ENCODE results near the gene CEP76. TPM values are rescaled to one million over a fixed set of nuclear protein-coding genes. Genes with fewer than 3 reads are reported as not detected.

Gene CEP76
- total and polyA plus RNA-seq, 2 donors (not counting 1 experiment from before 2014, with no cell fraction given): 5.3 to 10.0 TPM

DNA sequence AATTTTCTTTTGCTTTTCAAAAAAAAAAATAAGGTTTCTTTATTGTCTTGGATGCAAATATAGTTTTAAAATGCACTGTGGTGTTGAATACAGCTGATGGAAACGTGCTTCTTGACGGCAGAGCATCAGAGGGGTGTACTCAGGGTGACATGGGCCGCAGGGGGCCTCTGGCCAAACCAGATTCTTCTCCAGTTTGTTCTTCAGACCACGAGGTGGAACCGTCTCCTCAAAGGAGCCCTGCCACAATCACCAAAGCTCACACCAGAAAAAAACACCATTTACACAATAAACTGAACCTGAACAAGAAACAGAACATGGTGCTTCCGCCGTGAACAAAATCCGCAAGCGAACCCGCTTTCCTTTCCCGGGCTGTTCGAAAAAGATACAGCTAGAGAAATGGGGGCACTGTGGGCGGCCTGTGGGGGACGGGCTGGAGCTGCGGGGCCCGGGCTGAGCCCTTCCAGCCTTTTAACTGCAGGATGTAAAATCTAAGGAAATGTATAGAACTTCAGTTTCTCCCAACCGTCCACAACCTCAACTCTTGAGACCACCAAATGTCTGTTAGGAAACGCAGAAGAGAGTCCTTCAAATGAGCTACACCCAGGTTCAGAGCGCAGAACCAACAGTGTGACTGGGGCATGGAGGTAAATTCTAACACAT is 34.9 kb upstream of the CEP76 start:
- intact Hi-C loops (cut with micrococcal nuclease): no loop called here
- Mint-ChIP-seq H3K27me3 (no peaks in the 10 kb centered on the region), H3K27ac (no peak overlapping the region), H3K9me3 (ENCODE audit: insufficient read depth) (no peaks in the 10 kb centered on the region), H3K4me1 (no peaks in the 10 kb centered on the region), H3K4me3 (no peak overlapping the region)
- H3K4me3 ChIP-seq (ENCODE audit: control extremely low read depth in 1 of 5, extremely low read depth in 1 of 5, insufficient read depth in 1 of 5, low read depth in 2 of 5, low read length in 4 of 5): no peak overlapping the region
- no peaks in the 10 kb centered on the region for H3K36me3 ChIP-seq (replicated peaks in 1 of 2; ENCODE audit: control extremely low read depth in 1 of 2, control insufficient read depth in 1 of 2, extremely low read depth in 1 of 2, insufficient read depth in 2 of 2, low read length in 1 of 2)
- ChIA-PET POLR2A (no interaction called here), CTCF (interaction anchor here (1.2 to 1.9 kb wide), 2 partner anchors 10 to 197 kb away, joined by 3 to 11 read pairs; no protein-coding TSS in a partner anchor)
- no peak overlapping the region for H3K4me2 ChIP-seq (replicated peaks; ENCODE audit: low read depth, low read length, poor library complexity, severe bottlenecking)
- H2AFZ ChIP-seq (ENCODE audit: insufficient read depth, low read depth, low read length, poor library complexity, severe bottlenecking): no peak overlapping the region
- no peak for TF ChIP-seq EZH2 (IDR thresholded peaks at IDR 0.05; ENCODE audit: borderline replicate concordance, insufficient read depth, low read depth, low read length, poor library complexity, severe bottlenecking)
- TF ChIP-seq, protein P1, sequence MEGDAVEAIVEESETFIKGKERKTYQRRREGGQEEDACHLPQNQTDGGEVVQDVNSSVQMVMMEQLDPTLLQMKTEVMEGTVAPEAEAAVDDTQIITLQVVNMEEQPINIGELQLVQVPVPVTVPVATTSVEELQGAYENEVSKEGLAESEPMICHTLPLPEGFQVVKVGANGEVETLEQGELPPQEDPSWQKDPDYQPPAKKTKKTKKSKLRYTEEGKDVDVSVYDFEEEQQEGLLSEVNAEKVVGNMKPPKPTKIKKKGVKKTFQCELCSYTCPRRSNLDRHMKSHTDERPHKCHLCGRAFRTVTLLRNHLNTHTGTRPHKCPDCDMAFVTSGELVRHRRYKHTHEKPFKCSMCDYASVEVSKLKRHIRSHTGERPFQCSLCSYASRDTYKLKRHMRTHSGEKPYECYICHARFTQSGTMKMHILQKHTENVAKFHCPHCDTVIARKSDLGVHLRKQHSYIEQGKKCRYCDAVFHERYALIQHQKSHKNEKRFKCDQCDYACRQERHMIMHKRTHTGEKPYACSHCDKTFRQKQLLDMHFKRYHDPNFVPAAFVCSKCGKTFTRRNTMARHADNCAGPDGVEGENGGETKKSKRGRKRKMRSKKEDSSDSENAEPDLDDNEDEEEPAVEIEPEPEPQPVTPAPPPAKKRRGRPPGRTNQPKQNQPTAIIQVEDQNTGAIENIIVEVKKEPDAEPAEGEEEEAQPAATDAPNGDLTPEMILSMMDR (IDR thresholded peaks at IDR 0.05): no peak
- no peak for DNase-seq
- no peaks in the 10 kb centered on the region for H3K4me1 ChIP-seq (ENCODE audit: control insufficient read depth in 2 of 2, insufficient read depth in 2 of 2, low read length in 2 of 2)
- 82% methylated on average over 13 of the region's 19 CpGs for WGBS (ENCODE audit: insufficient coverage)
- H3K9ac ChIP-seq (ENCODE audit: low read length): no peak overlapping the region
- H4K20me1 ChIP-seq (ENCODE audit: control insufficient read depth, insufficient read depth, low read length, poor library complexity, severe bottlenecking): no peaks in the 10 kb centered on the region
- H3K79me2 ChIP-seq (ENCODE audit: control insufficient read depth, insufficient read depth, low read length): no peaks in the 10 kb centered on the region
- no peak overlapping the region for H3K27ac ChIP-seq (ENCODE audit: low read length in 2 of 2)
- no peaks in the 10 kb centered on the region for H3K27me3 ChIP-seq (replicated peaks in 1 of 4; ENCODE audit: control extremely low read depth in 1 of 4, control insufficient read depth in 3 of 4, insufficient read depth in 4 of 4, low read length in 3 of 4)
- H3K9me3 ChIP-seq (ENCODE audit: control extremely low read depth in 1 of 3, control insufficient read depth in 2 of 3, insufficient read depth in 1 of 3, low read length in 2 of 3): no peaks in the 10 kb centered on the region
- ATAC-seq (ENCODE audit: low read depth): no peak

DNA sequence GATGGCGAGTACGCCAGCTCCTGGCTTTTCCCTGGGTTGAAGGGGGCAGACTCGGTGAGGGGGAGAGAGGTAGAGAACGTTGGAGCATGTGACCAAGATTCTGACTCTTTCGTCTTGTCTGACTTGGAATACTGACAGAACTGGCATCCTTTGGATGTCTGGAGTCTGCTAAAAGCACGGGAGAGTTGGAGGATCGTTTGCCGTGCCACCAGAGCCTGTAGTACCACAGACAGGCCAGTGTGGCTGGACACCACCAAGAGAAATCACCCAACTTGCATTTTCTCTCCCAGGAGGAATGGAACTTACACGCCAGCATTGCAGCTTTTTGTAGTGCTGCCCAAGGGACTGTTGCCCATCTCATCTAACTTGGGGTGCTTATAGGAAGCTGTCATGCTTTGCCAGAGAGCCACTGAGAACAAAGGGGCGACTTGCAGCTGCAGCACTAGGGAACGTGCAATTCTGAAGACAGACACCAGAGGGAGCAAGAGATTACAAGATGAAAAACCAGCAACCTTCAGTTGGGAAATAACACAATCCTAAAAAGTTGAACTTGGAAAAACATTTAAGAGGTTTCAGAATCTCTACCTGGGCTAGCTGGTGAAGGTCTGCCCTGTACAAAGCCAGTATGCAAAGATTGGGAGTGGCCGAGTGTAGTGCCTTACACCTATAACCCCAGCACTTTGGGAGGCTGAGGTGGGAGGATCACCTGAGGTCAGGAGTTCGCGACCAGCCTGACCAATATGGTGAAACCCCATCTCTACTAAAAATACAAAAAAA is 24.4 kb upstream of the CEP76 start:
- peak; percentile 77 for DNase-seq
- Histone ChIP-seq H3K4me2 (replicated peaks; ENCODE audit: low read depth, low read length, poor library complexity, severe bottlenecking) (no peak overlapping the region), H2AFZ (ENCODE audit: insufficient read depth, low read depth, low read length, poor library complexity, severe bottlenecking) (no peak overlapping the region), H3K9ac (ENCODE audit: low read length) (no peak overlapping the region), H3K79me2 (ENCODE audit: control insufficient read depth, insufficient read depth, low read length) (no peaks in the 10 kb centered on the region), H4K20me1 (ENCODE audit: control insufficient read depth, insufficient read depth, low read length, poor library complexity, severe bottlenecking) (no peaks in the 10 kb centered on the region), H3K27me3 (replicated peaks in 1 of 4; ENCODE audit: control extremely low read depth in 1 of 4, control insufficient read depth in 3 of 4, insufficient read depth in 4 of 4, low read length in 3 of 4) (no peaks in the 10 kb centered on the region), H3K27ac (ENCODE audit: low read length in 2 of 2) (no peak overlapping the region), H3K36me3 (replicated peaks in 1 of 2; ENCODE audit: control extremely low read depth in 1 of 2, control insufficient read depth in 1 of 2, extremely low read depth in 1 of 2, insufficient read depth in 2 of 2, low read length in 1 of 2) (peaks cover 1 to 39% of the 10 kb centered on the region in 2 experiments), H3K9me3 (ENCODE audit: control extremely low read depth in 1 of 3, control insufficient read depth in 2 of 3, insufficient read depth in 1 of 3, low read length in 2 of 3) (no peaks in the 10 kb centered on the region), H3K4me1 (ENCODE audit: control insufficient read depth in 2 of 2, insufficient read depth in 2 of 2, low read length in 2 of 2) (no peaks in the 10 kb centered on the region), H3K4me3 (ENCODE audit: control extremely low read depth in 1 of 5, extremely low read depth in 1 of 5, insufficient read depth in 1 of 5, low read depth in 2 of 5, low read length in 4 of 5) (no peak overlapping the region)
- ChIA-PET POLR2A (no interaction called here), CTCF (interaction anchor here (0.7 to 10.9 kb wide), 30 partner anchors 8 to 440 kb away, joined by 3 to 200 read pairs (median 3); partner anchors contain the start of gene PTPN2)
- WGBS (ENCODE audit: insufficient coverage): 65% methylated on average over 10 of the region's 14 CpGs
- intact Hi-C loops (cut with micrococcal nuclease): loop anchor here (1.0 to 10.0 kb wide), 4 partner anchors 18 to 432 kb away; no protein-coding TSS in a partner anchor
- no peak overlapping the region for H3K27ac Mint-ChIP-seq
- no peak overlapping the region for H3K4me3 Mint-ChIP-seq
- H3K9me3 Mint-ChIP-seq (ENCODE audit: insufficient read depth): no peaks in the 10 kb centered on the region
- TF ChIP-seq, protein P1 (IDR thresholded peaks at IDR 0.05): peak; percentile 93
- TF ChIP-seq EZH2 (IDR thresholded peaks at IDR 0.05; ENCODE audit: borderline replicate concordance, insufficient read depth, low read depth, low read length, poor library complexity, severe bottlenecking): no peak
- H3K4me1 Mint-ChIP-seq: no peaks in the 10 kb centered on the region
- ATAC-seq (ENCODE audit: low read depth): peak; percentile 61
- no peaks in the 10 kb centered on the region for H3K27me3 Mint-ChIP-seq

Measured in B cell (primary cell).